ENCODE measurements around the gene RANGAP1. TPM values are rescaled to one million over a fixed set of nuclear protein-coding genes. Genes with fewer than 3 reads are reported as not detected.
A peak's percentile ranks its signal among the peaks of the same experiment; 100 is the strongest.

RANGAP1 gene
- total and polyA plus RNA-seq, 2 of the 13 experiments (the other 11 are each of a cell fraction or from before 2014, with no cell fraction given), result 51.8 to 83.9 TPM

DNA sequence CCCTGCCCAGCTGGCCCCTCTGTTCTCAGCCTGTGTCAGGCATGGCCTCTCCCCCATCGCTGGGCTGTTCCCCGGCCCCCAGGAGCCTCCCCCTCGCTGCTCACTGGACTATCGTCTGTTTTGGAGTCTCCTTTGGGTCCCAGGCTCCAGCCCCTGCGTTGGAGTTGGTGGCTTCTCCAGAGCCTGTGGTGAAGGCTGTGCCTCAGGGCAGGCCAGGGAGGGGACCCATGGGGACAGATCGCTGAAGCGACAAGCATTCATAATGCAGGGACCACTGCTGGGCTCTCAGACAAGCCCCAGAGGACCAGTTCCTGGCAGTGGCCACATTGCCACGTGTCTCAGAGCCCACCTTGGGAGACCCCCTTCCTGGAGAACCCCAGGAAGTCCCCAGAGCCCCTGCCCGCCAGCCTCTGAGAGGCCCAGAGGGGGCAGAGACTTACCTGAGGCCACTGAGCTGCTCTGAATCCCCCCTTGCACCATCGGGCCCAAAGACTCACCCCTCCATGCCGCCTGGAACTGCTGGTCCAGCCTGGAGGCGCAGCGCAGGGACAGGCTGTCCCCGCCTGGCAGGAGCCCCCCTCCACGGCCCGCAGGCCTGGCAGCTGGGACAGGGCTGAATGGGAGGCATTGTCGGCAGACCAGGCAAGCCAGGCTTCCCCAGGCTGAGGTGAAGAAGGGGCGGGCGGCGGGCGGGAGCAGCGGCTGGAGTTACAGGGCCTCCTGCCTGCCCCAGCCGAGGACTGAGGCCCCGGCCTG is 45.4 kb downstream of the RANGAP1 start, which contains the start of gene CHADL (continued):
- TF ChIP-seq SUZ12 (IDR thresholded peaks at IDR 0.05; ENCODE audit: low read depth, low read length), result no peak
- TF ChIP-seq GTF3A (CRISPR knock-in tag; conservative IDR thresholded peaks at IDR 0.05), result 0 out of 2 replicates have a peak, but pooled peaks have one; percentile 68
- no peak for TF ChIP-seq ZFP82 (CRISPR knock-in tag; IDR thresholded peaks at IDR 0.05; ENCODE audit: borderline replicate concordance)
- TF ChIP-seq HNRNPUL1 (IDR thresholded peaks at IDR 0.05; ENCODE audit: low read depth, low read length), result no peak
- TF ChIP-seq CREM (IDR thresholded peaks at IDR 0.05), result no peak
- no peak for TF ChIP-seq CREM (CRISPR knock-in tag; IDR thresholded peaks at IDR 0.05)
- no peak for TF ChIP-seq NONO (IDR thresholded peaks at IDR 0.05)
- 0 out of 2 replicates have a peak, but pooled peaks have one; percentile 34 for TF ChIP-seq NONO (CRISPR knock-in tag; conservative IDR thresholded peaks at IDR 0.05)
- TF ChIP-seq, protein P1, sequence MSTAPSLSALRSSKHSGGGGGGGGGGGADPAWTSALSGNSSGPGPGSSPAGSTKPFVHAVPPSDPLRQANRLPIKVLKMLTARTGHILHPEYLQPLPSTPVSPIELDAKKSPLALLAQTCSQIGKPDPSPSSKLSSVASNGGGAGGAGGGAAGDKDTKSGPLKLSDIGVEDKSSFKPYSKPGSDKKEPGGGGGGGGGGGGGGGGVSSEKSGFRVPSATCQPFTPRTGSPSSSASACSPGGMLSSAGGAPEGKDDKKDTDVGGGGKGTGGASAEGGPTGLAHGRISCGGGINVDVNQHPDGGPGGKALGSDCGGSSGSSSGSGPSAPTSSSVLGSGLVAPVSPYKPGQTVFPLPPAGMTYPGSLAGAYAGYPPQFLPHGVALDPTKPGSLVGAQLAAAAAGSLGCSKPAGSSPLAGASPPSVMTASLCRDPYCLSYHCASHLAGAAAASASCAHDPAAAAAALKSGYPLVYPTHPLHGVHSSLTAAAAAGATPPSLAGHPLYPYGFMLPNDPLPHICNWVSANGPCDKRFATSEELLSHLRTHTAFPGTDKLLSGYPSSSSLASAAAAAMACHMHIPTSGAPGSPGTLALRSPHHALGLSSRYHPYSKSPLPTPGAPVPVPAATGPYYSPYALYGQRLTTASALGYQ (CRISPR knock-in tag; IDR thresholded peaks at IDR 0.05), result 0 out of 2 replicates have a peak, but pooled peaks have one; percentile 28
- TF ChIP-seq, protein P2, sequence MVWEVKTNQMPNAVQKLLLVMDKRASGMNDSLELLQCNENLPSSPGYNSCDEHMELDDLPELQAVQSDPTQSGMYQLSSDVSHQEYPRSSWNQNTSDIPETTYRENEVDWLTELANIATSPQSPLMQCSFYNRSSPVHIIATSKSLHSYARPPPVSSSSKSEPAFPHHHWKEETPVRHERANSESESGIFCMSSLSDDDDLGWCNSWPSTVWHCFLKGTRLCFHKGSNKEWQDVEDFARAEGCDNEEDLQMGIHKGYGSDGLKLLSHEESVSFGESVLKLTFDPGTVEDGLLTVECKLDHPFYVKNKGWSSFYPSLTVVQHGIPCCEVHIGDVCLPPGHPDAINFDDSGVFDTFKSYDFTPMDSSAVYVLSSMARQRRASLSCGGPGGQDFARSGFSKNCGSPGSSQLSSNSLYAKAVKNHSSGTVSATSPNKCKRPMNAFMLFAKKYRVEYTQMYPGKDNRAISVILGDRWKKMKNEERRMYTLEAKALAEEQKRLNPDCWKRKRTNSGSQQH (CRISPR knock-in tag; IDR thresholded peaks at IDR 0.05; ENCODE audit: low read depth), result no peak
- TF ChIP-seq ZNF770 (CRISPR knock-in tag; IDR thresholded peaks at IDR 0.05), result 0 out of 2 replicates have a peak, but pooled peaks have one; percentile 3
- no peak for TF ChIP-seq ZFYVE20 (CRISPR knock-in tag; IDR thresholded peaks at IDR 0.05; ENCODE audit: borderline replicate concordance, low read depth)
- peak; percentile 44; the same call in 1 of the 2 replicates for TF ChIP-seq KAT7 (CRISPR knock-in tag; IDR thresholded peaks at IDR 0.05; ENCODE audit: borderline replicate concordance)
- TF ChIP-seq, protein P3, sequence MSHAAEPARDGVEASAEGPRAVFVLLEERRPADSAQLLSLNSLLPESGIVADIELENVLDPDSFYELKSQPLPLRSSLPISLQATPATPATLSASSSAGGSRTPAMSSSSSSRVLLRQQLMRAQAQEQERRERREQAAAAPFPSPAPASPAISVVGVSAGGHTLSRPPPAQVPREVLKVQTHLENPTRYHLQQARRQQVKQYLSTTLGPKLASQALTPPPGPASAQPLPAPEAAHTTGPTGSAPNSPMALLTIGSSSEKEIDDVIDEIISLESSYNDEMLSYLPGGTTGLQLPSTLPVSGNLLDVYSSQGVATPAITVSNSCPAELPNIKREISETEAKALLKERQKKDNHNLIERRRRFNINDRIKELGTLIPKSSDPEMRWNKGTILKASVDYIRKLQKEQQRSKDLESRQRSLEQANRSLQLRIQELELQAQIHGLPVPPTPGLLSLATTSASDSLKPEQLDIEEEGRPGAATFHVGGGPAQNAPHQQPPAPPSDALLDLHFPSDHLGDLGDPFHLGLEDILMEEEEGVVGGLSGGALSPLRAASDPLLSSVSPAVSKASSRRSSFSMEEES (CRISPR knock-in tag; IDR thresholded peaks at IDR 0.05), result 0 out of 2 replicates have a peak, but pooled peaks have one; percentile 36
- peak; percentile 23; the same call in 1 of the 2 replicates for TF ChIP-seq DMAP1 (CRISPR knock-in tag; IDR thresholded peaks at IDR 0.05)
- TF ChIP-seq ZFX (CRISPR knock-in tag; IDR thresholded peaks at IDR 0.05; ENCODE audit: low read depth), result peak; percentile 90
- TF ChIP-seq, protein P4, sequence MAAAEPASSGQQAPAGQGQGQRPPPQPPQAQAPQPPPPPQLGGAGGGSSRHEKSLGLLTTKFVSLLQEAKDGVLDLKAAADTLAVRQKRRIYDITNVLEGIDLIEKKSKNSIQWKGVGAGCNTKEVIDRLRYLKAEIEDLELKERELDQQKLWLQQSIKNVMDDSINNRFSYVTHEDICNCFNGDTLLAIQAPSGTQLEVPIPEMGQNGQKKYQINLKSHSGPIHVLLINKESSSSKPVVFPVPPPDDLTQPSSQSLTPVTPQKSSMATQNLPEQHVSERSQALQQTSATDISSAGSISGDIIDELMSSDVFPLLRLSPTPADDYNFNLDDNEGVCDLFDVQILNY (CRISPR knock-in tag; conservative IDR thresholded peaks at IDR 0.05), result peak; percentile 29; the same call in 1 of the 2 replicates
